ENCODE measurements around the gene TTR. TPM values are rescaled to one million over a fixed set of nuclear protein-coding genes. Genes with fewer than 3 reads are reported as not detected.
A peak's percentile ranks its signal among the peaks of the same experiment; 100 is the strongest.

The TTR gene
- polyA plus RNA-seq, 4 donors: 0.63 to 2,731 (median 6.0) TPM

DNA sequence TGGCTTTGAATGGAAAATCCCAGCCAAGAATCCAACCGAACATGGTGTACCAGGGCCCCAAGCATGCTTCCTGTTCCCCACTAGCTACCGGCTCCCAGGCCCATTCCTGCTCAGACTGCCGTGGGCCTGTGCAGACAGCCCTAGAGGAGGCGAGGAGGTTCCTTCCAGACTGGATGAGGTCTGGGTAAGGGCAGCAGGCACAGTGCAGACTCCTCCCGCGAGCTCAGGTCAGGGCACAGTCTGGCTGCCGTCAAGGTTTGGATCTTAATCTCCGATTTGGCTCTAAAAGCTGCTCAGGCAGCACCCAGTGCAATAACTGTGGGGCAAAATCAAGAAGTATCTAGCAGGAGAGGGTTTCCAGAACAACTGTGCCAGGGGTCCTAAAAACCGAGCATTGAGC lies 19.3 kb upstream of the TTR start:
- Histone ChIP-seq H3K27ac (ENCODE audit: low read depth in 1 of 3, low read length in 2 of 3) (peak overlapping the region in 1 of 3 donors; percentile 75), H3K9me3 (ENCODE audit: control insufficient read depth in 2 of 2, insufficient read depth in 1 of 2, low read depth in 1 of 2, low read length in 1 of 2) (no peaks in the 10 kb centered on the region), H3K27me3 (ENCODE audit: control insufficient read depth in 3 of 3, insufficient read depth in 3 of 3, low read length in 3 of 3) (no peaks in the 10 kb centered on the region), H3K36me3 (ENCODE audit: control insufficient read depth in 3 of 3, insufficient read depth in 2 of 3, low read depth in 1 of 3, low read length in 3 of 3) (no peaks in the 10 kb centered on the region), H3K4me1 (ENCODE audit: control insufficient read depth in 3 of 3, insufficient read depth in 2 of 3, low read depth in 1 of 3, low read length in 2 of 3) (peaks cover 0 to 18% (median 0%) of the 10 kb centered on the region in 3 donors), H3K4me3 (ENCODE audit: low read depth in 1 of 3, low read length in 3 of 3) (no peak overlapping the region)
- FAIRE-seq: no peak
- WGBS, 3 donors: 75 to 81% (median 77%) methylated on average over 9 of the region's 9 CpGs
- DNase-seq: no peak

- no peaks in the 10 kb centered on the region for H3K9me3 ChIP-seq (ENCODE audit: control insufficient read depth in 2 of 2, insufficient read depth in 1 of 2, low read depth in 1 of 2, low read length in 1 of 2)
- no peaks in the 10 kb centered on the region for H3K36me3 ChIP-seq (ENCODE audit: control insufficient read depth in 3 of 3, insufficient read depth in 2 of 3, low read depth in 1 of 3, low read length in 3 of 3)
- WGBS, 3 donors: 42 to 73% (median 56%) methylated on average over 3 of the region's 3 CpGs
- no peak overlapping the region for H3K4me3 ChIP-seq (ENCODE audit: low read depth in 1 of 3, low read length in 3 of 3)
- no peaks in the 10 kb centered on the region for H3K27me3 ChIP-seq (ENCODE audit: control insufficient read depth in 3 of 3, insufficient read depth in 3 of 3, low read length in 3 of 3)
- no peak for FAIRE-seq
- H3K4me1 ChIP-seq (ENCODE audit: control insufficient read depth in 3 of 3, insufficient read depth in 2 of 3, low read depth in 1 of 3, low read length in 2 of 3): peaks cover 0 to 18% (median 0%) of the 10 kb centered on the region in 3 donors
- H3K27ac ChIP-seq (ENCODE audit: low read depth in 1 of 3, low read length in 2 of 3): peak overlapping the region in 1 of 3 donors; percentile 75
- peak; percentile 43 to 84 for DNase-seq
Measured at GRCh38 chr18:31573051-31573450, 18.6 kb upstream of the TTR start.

GRCh38 chr18:31574359-31574758 lies 17.3 kb upstream of the TTR start:
- Histone ChIP-seq H3K36me3 (ENCODE audit: control insufficient read depth in 3 of 3, insufficient read depth in 2 of 3, low read depth in 1 of 3, low read length in 3 of 3) (no peaks in the 10 kb centered on the region), H3K27me3 (ENCODE audit: control insufficient read depth in 3 of 3, insufficient read depth in 3 of 3, low read length in 3 of 3) (no peaks in the 10 kb centered on the region), H3K4me1 (ENCODE audit: control insufficient read depth in 3 of 3, insufficient read depth in 2 of 3, low read depth in 1 of 3, low read length in 2 of 3) (peaks cover 0 to 24% (median 0%) of the 10 kb centered on the region in 3 donors), H3K9me3 (ENCODE audit: control insufficient read depth in 2 of 2, insufficient read depth in 1 of 2, low read depth in 1 of 2, low read length in 1 of 2) (no peaks in the 10 kb centered on the region), H3K4me3 (ENCODE audit: low read depth in 1 of 3, low read length in 3 of 3) (no peak overlapping the region), H3K27ac (ENCODE audit: low read depth in 1 of 3, low read length in 2 of 3) (no peak overlapping the region)
- DNase-seq: no peak
- FAIRE-seq: no peak
- WGBS, 3 donors: 77 to 97% (median 91%) methylated on average over 1 of the region's 1 CpG

DNA sequence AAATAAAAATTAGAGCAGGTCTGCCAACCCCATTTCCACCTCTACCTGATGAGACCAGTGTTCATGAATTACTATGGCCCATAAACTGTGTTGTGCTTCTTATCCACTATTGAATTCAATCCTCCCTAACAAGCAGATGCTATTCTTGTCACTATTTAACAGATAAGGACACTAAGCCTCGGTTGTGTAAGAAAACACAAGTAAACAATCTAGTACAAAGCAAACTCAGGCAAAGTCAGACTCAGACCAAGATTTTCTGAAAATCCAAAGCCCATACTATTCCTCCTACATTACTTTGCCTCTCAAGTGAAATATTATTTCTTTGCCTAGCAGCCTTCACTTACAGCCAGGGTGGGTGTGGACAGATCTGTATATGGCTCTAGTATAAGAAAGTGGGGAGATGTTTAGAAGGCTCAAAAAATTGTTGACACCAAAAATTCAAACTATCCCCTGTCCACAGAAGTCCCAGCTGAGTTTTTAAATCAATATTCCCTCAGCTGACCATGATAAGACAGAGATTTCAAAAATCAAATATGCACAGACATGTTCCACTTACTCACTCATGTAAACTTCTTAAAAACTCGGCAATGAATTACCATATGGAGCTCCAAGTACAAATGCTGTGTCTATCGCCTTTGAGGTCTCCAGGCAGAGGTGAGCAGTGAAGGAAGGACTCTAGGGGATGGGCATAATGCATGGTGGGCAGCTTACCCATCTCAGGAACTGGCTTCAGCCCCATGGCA lies 16.0 kb upstream of the TTR start:
- FAIRE-seq (no peak), DNase-seq (no peak)
- Histone ChIP-seq H3K27ac (ENCODE audit: low read depth in 1 of 3, low read length in 2 of 3) (no peak overlapping the region), H3K4me1 (ENCODE audit: control insufficient read depth in 3 of 3, insufficient read depth in 2 of 3, low read depth in 1 of 3, low read length in 2 of 3) (peaks cover 0 to 28% (median 0%) of the 10 kb centered on the region in 3 donors), H3K36me3 (ENCODE audit: control insufficient read depth in 3 of 3, insufficient read depth in 2 of 3, low read depth in 1 of 3, low read length in 3 of 3) (no peaks in the 10 kb centered on the region), H3K4me3 (ENCODE audit: low read depth in 1 of 3, low read length in 3 of 3) (no peak overlapping the region), H3K27me3 (ENCODE audit: control insufficient read depth in 3 of 3, insufficient read depth in 3 of 3, low read length in 3 of 3) (no peaks in the 10 kb centered on the region), H3K9me3 (ENCODE audit: control insufficient read depth in 2 of 2, insufficient read depth in 1 of 2, low read depth in 1 of 2, low read length in 1 of 2) (no peaks in the 10 kb centered on the region)
- WGBS, 3 donors: 61 to 67% (median 66%) methylated on average over 3 of the region's 3 CpGs

GRCh38 chr18:31576670-31577069 lies 15.0 kb upstream of the TTR start:
- H3K4me1 ChIP-seq (ENCODE audit: control insufficient read depth in 3 of 3, insufficient read depth in 2 of 3, low read depth in 1 of 3, low read length in 2 of 3): peaks cover 0 to 31% (median 0%) of the 10 kb centered on the region in 3 donors
- FAIRE-seq (no peak), DNase-seq (no peak)
- no peaks in the 10 kb centered on the region for H3K36me3 ChIP-seq (ENCODE audit: control insufficient read depth in 3 of 3, insufficient read depth in 2 of 3, low read depth in 1 of 3, low read length in 3 of 3)
- WGBS, 3 donors: 59 to 66% (median 60%) methylated on average over 4 of the region's 4 CpGs
- H3K9me3 ChIP-seq (ENCODE audit: control insufficient read depth in 2 of 2, insufficient read depth in 1 of 2, low read depth in 1 of 2, low read length in 1 of 2): no peaks in the 10 kb centered on the region
- H3K27ac ChIP-seq (ENCODE audit: low read depth in 1 of 3, low read length in 2 of 3): no peak overlapping the region
- H3K4me3 ChIP-seq (ENCODE audit: low read depth in 1 of 3, low read length in 3 of 3): no peak overlapping the region
- H3K27me3 ChIP-seq (ENCODE audit: control insufficient read depth in 3 of 3, insufficient read depth in 3 of 3, low read length in 3 of 3): no peaks in the 10 kb centered on the region

DNA sequence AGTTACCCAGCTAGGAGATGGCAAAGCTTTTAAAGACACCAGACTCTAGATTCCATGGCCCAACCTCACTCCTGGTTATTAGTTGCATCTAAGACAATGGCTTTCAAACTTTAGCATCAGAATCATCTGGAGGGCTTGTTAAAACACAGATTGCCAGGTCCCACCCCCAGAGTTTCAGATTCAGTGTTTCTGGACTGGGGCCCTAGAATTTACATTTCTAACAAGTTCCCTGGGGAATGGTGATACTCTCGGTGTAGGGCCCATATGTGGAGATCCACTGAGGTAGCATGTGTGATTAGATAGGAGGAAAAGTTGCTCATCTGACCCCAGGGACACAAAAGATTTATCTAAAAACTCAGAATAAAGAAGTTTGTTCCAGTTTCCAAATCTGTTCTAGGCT lies 14.5 kb upstream of the TTR start:
- no peak overlapping the region for H3K27ac ChIP-seq (ENCODE audit: low read depth in 1 of 3, low read length in 2 of 3)
- DNase-seq (no peak), FAIRE-seq (no peak)
- 41 to 82% (median 70%) methylated on average over 1 of the region's 1 CpG for WGBS, 3 donors
- H3K4me1 ChIP-seq (ENCODE audit: control insufficient read depth in 3 of 3, insufficient read depth in 2 of 3, low read depth in 1 of 3, low read length in 2 of 3): peaks cover 0 to 30% (median 0%) of the 10 kb centered on the region in 3 donors
- H3K36me3 ChIP-seq (ENCODE audit: control insufficient read depth in 3 of 3, insufficient read depth in 2 of 3, low read depth in 1 of 3, low read length in 3 of 3): no peaks in the 10 kb centered on the region
- no peaks in the 10 kb centered on the region for H3K27me3 ChIP-seq (ENCODE audit: control insufficient read depth in 3 of 3, insufficient read depth in 3 of 3, low read length in 3 of 3)
- no peak overlapping the region for H3K4me3 ChIP-seq (ENCODE audit: low read depth in 1 of 3, low read length in 3 of 3)
- no peaks in the 10 kb centered on the region for H3K9me3 ChIP-seq (ENCODE audit: control insufficient read depth in 2 of 2, insufficient read depth in 1 of 2, low read depth in 1 of 2, low read length in 1 of 2)

DNA sequence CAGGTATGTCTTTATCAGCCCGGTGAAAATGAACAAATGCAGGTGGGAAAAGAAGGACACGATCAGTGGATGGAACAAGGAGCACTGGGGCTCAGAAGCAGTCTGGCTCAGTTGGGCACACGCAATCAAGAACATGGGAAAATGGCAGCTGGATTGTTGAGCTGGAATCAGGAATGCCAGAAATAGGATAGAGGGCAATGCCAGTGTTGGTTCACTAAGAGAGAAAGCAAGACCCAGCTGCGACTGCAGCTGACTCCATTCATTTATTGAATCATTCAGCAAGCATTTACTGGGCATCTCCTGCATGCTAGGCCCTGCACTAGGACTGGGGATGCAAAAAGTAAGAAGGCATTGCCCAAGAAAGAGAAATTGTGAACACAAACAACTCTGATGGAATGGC lies 13.6 kb upstream of the TTR start:
- no peak overlapping the region for H3K27ac ChIP-seq (ENCODE audit: low read depth in 1 of 3, low read length in 2 of 3)
- H3K27me3 ChIP-seq (ENCODE audit: control insufficient read depth in 3 of 3, insufficient read depth in 3 of 3, low read length in 3 of 3): no peaks in the 10 kb centered on the region
- 90 to 95% (median 95%) methylated on average over 4 of the region's 4 CpGs for WGBS, 3 donors
- H3K4me3 ChIP-seq (ENCODE audit: low read depth in 1 of 3, low read length in 3 of 3): no peak overlapping the region
- peaks cover 0 to 22% (median 0%) of the 10 kb centered on the region in 3 donors for H3K4me1 ChIP-seq (ENCODE audit: control insufficient read depth in 3 of 3, insufficient read depth in 2 of 3, low read depth in 1 of 3, low read length in 2 of 3)
- H3K36me3 ChIP-seq (ENCODE audit: control insufficient read depth in 3 of 3, insufficient read depth in 2 of 3, low read depth in 1 of 3, low read length in 3 of 3): no peaks in the 10 kb centered on the region
- no peaks in the 10 kb centered on the region for H3K9me3 ChIP-seq (ENCODE audit: control insufficient read depth in 2 of 2, insufficient read depth in 1 of 2, low read depth in 1 of 2, low read length in 1 of 2)
- DNase-seq (no peak), FAIRE-seq (no peak)

DNA sequence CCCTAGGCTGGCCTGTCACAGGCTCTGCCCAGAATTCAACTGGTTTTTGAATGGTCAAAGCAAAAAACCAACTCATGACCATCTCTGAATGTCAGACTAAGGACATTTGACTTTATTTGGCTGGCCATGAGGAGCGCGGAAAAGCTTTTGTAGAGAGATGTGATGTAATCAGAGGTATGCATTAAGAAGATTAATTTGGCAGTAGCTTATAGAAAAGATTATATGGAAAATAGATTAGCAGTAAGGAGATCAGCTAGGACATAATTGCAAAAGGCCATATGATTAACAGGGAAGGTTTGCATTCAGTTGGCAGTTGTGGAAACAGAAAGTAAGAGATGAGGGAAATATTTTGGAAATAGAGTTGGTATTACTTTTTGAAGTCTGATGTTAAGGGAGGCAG lies 12.3 kb upstream of the TTR start:
- no peak overlapping the region for H3K27ac ChIP-seq (ENCODE audit: low read depth in 1 of 3, low read length in 2 of 3)
- DNase-seq: no peak
- 91 to 97% (median 94%) methylated on average over 2 of the region's 2 CpGs for whole genome bisulfite sequencing, 3 donors
- no peaks in the 10 kb centered on the region for H3K9me3 ChIP-seq (ENCODE audit: control insufficient read depth in 2 of 2, insufficient read depth in 1 of 2, low read depth in 1 of 2, low read length in 1 of 2)
- peaks cover 0 to 17% (median 0%) of the 10 kb centered on the region in 3 donors for H3K4me1 ChIP-seq (ENCODE audit: control insufficient read depth in 3 of 3, insufficient read depth in 2 of 3, low read depth in 1 of 3, low read length in 2 of 3)
- no peak overlapping the region for H3K4me3 ChIP-seq (ENCODE audit: low read depth in 1 of 3, low read length in 3 of 3)
- no peak for FAIRE-seq
- H3K36me3 ChIP-seq (ENCODE audit: control insufficient read depth in 3 of 3, insufficient read depth in 2 of 3, low read depth in 1 of 3, low read length in 3 of 3): no peaks in the 10 kb centered on the region
- H3K27me3 ChIP-seq (ENCODE audit: control insufficient read depth in 3 of 3, insufficient read depth in 3 of 3, low read length in 3 of 3): no peaks in the 10 kb centered on the region
